Neural progenitor cell (in vitro differentiated cells): ENCODE results near the gene COTL1. TPM values are rescaled to one million over a fixed set of nuclear protein-coding genes. Genes with fewer than 3 reads are reported as not detected.

Experiments used
- DNase-seq: peaks from one replicate; pipeline ENCODE4 v3.0.0-alpha.2; 2016; ENCODE audit warnings: low spot score
- H2AFZ ChIP-seq: fragments of 200-600 bp; sonication (generic); replicated peaks from 2 replicates; pipeline ENCODE4 v1.6.1; 2016; ENCODE audit warnings: antibody characterized with exemption
- H3F3A ChIP-seq: fragments of 200-600 bp; sonication (generic); 2 replicates; pipeline ENCODE4 v1.6.1; 2016; ENCODE audit warnings: antibody characterized with exemption, low read depth
- H3K27ac ChIP-seq: fragments of 200-600 bp; sonication (generic); 2 replicates; pipeline ENCODE4 v1.5.1; 2016; ENCODE audit warnings: mild to moderate bottlenecking
- H3K27me3 ChIP-seq: fragments of 200-600 bp; sonication (generic); 2 replicates; pipeline ENCODE4 v1.6.1; 2016; ENCODE audit warnings: mild to moderate bottlenecking, moderate library complexity
- H3K36me3 ChIP-seq: fragments of 200-600 bp; sonication (generic); 2 replicates; pipeline ENCODE4 v1.5.1; 2016
- H3K4me1 ChIP-seq: fragments of 200-600 bp; sonication (generic); 2 replicates; pipeline ENCODE4 v1.6.1; 2016; ENCODE audit warnings: mixed run types
- H3K4me2 ChIP-seq: fragments of 200-600 bp; sonication (generic); 2 replicates; pipeline ENCODE4 v1.6.1; 2016
- H3K4me3 ChIP-seq: fragments of 200-600 bp; sonication (generic); 2 replicates; pipeline ENCODE4 v1.5.1; 2016
- H3K79me2 ChIP-seq: fragments of 200-600 bp; sonication (generic); 2 replicates; pipeline ENCODE4 v1.6.1; 2016; ENCODE audit warnings: low read depth
- H3K9ac ChIP-seq: fragments of 200-600 bp; sonication (generic); 2 replicates; pipeline ENCODE4 v1.6.1; 2016
- H3K9me3 ChIP-seq: fragments of 200-600 bp; sonication (generic); 2 replicates; pipeline ENCODE4 v1.5.1; 2016; ENCODE audit warnings: low read depth
- H4K20me1 ChIP-seq: fragments of 200-600 bp; sonication (generic); 2 replicates; pipeline ENCODE4 v1.6.1; 2016; ENCODE audit warnings: low read depth
- H3K27ac Mint-ChIP-seq: 3 replicates; pipeline ENCODE4 v1.8.0; 2021; ENCODE audit warnings: mixed read lengths
- H3K27me3 Mint-ChIP-seq: 2 replicates; pipeline ENCODE4 v1.8.0; 2022; ENCODE audit warnings: low read depth, mild to moderate bottlenecking, inconsistent platforms, moderate library complexity, mixed read lengths; ENCODE audit not compliant: insufficient read depth
- H3K36me3 Mint-ChIP-seq: 3 replicates; pipeline ENCODE4 v1.8.0; 2021; ENCODE audit warnings: mixed read lengths
- H3K4me1 Mint-ChIP-seq: 3 replicates; pipeline ENCODE4 v1.8.0; 2021; ENCODE audit warnings: mixed read lengths
- H3K4me3 Mint-ChIP-seq: 3 replicates; pipeline ENCODE4 v1.8.0; 2021; ENCODE audit warnings: mild to moderate bottlenecking, moderate library complexity, mixed read lengths
- H3K9me3 Mint-ChIP-seq: 3 replicates; pipeline ENCODE4 v1.8.0; 2020; ENCODE audit warnings: mixed read lengths
- CTCF ChIP-seq: fragments of 200-600 bp; sonication (generic); IDR thresholded peaks from 2 replicates; pipeline ENCODE4 v1.5.1; 2017; ENCODE audit warnings: antibody characterized with exemption, mild to moderate bottlenecking
- EZH2 ChIP-seq: fragments of 200-600 bp; sonication (generic); IDR thresholded peaks from 2 replicates; pipeline ENCODE4 v1.6.1; 2017; ENCODE audit warnings: antibody characterized with exemption, mild to moderate bottlenecking, moderate library complexity
- EZH2phosphoT487 ChIP-seq: fragments of 200-600 bp; sonication (generic); IDR thresholded peaks from 2 replicates; pipeline ENCODE4 v1.6.1; 2017; ENCODE audit warnings: antibody characterized with exemption
- total RNA-seq: library from RNA; depleted of rRNA; stranded (reverse); fragments of >200 nt; gene quantifications from 2 replicates; pipeline ENCODE4 v1.2.3, GENCODE V29; 2015; ENCODE audit warnings: low replicate concordance

COTL1 gene
- total RNA-seq, 1 donor from 2014 or later: 46.9 TPM

GRCh38 chr16:84547546-84548061 lies 70.3 kb downstream of the COTL1 start:
- no peaks in the 10 kb centered on the region for H3K27me3 ChIP-seq
- H3K4me3 ChIP-seq: no peak overlapping the region
- peak; percentile 70 for DNase-seq
- no peaks in the 10 kb centered on the region for H3K79me2 ChIP-seq
- H3K9me3 ChIP-seq: no peaks in the 10 kb centered on the region
- H3F3A ChIP-seq: peaks cover 30% of the 10 kb centered on the region
- H3K36me3 Mint-ChIP-seq: no peaks in the 10 kb centered on the region
- H3K4me2 ChIP-seq: peak overlapping the region; percentile 56
- no peak overlapping the region for H3K9ac ChIP-seq
- TF ChIP-seq EZH2: no peak
- no peak for TF ChIP-seq EZH2phosphoT487
- no peak for TF ChIP-seq CTCF
- peaks cover 67% of the 10 kb centered on the region for H3K4me1 Mint-ChIP-seq
- no peak overlapping the region for H3K4me3 Mint-ChIP-seq
- H3K4me1 ChIP-seq: peaks cover 32% of the 10 kb centered on the region
- H3K36me3 ChIP-seq: no peaks in the 10 kb centered on the region
- H2AFZ ChIP-seq: no peak overlapping the region
- no peaks in the 10 kb centered on the region for H4K20me1 ChIP-seq
- peak overlapping the region; percentile 32 for H3K27ac ChIP-seq
- peaks cover 9% of the 10 kb centered on the region for H3K27me3 Mint-ChIP-seq
- H3K9me3 Mint-ChIP-seq: peaks cover 2% of the 10 kb centered on the region
- H3K27ac Mint-ChIP-seq: peak overlapping the region; percentile 90

DNA sequence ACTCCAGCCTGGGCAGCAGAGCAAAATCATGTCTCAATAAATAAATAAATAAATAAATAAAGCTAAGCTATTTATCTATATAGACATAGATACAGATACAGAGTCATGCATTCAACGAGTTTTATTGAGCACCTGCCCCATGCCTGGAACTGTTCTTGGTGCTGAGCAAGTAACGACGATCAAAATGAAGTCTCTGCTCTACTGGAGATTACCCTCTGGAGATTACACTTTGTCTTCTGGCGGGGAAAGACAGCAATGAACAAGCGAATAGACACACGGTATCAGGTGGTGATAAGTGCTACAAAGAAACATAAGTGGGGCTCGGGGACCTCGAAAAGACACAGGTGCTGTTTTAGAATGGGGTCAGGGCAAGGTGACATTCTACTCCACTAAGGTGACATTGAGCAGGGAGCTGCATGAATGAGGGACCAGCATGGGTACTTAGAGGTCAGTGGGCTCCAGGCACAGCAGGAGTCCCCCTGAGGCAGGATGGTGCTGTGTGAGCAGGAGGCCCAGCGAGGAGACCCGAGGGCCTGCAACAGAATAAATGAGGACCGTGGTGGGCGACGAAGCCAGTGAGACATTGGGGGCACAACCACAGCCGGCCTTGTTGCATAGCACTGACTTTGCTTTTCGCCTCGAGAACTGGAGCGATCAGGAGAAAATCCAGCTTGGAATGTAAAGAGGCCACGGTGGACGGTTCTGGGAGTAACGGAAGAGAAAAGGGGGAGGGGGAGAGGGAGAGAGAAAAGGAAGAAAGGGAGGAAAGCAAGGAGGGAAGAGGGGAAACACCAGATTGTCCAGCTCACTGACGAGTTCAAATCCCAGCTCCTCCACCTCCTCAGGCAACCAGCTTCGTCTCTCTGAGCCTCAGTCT lies 71.0 kb downstream of the COTL1 start:
- Histone ChIP-seq H3K4me2 (peak overlapping the region; percentile 56), H3K4me3 (no peak overlapping the region), H2AFZ (no peak overlapping the region), H3K9me3 (no peaks in the 10 kb centered on the region), H3K4me1 (peaks cover 32% of the 10 kb centered on the region), H3K36me3 (no peaks in the 10 kb centered on the region), H3K9ac (no peak overlapping the region), H4K20me1 (no peaks in the 10 kb centered on the region), H3K27ac (peak overlapping the region; percentile 32), H3K79me2 (no peaks in the 10 kb centered on the region), H3F3A (peaks cover 36% of the 10 kb centered on the region), H3K27me3 (no peaks in the 10 kb centered on the region)
- peak overlapping the region; percentile 90 for H3K27ac Mint-ChIP-seq
- no peaks in the 10 kb centered on the region for H3K36me3 Mint-ChIP-seq
- H3K9me3 Mint-ChIP-seq: peaks cover 2% of the 10 kb centered on the region
- no peak overlapping the region for H3K4me3 Mint-ChIP-seq
- peaks cover 66% of the 10 kb centered on the region for H3K4me1 Mint-ChIP-seq
- peak; percentile 63 for DNase-seq
- TF ChIP-seq EZH2phosphoT487: no peak
- TF ChIP-seq CTCF: no peak
- TF ChIP-seq EZH2: no peak
- H3K27me3 Mint-ChIP-seq: peaks cover 7% of the 10 kb centered on the region

- no peak overlapping the region for H3K4me3 ChIP-seq
- peaks cover 36% of the 10 kb centered on the region for H3F3A ChIP-seq
- no peaks in the 10 kb centered on the region for H4K20me1 ChIP-seq
- no peak overlapping the region for H2AFZ ChIP-seq
- no peaks in the 10 kb centered on the region for H3K27me3 ChIP-seq
- no peak overlapping the region for H3K9ac ChIP-seq
- no peaks in the 10 kb centered on the region for H3K9me3 ChIP-seq
- no peak for DNase-seq
- H3K36me3 ChIP-seq: no peaks in the 10 kb centered on the region
- H3K4me1 ChIP-seq: peaks cover 32% of the 10 kb centered on the region
- Mint-ChIP-seq H3K27me3 (peaks cover 6% of the 10 kb centered on the region), H3K4me1 (peaks cover 67% of the 10 kb centered on the region), H3K36me3 (no peaks in the 10 kb centered on the region), H3K4me3 (no peak overlapping the region), H3K27ac (peak overlapping the region; percentile 54), H3K9me3 (peaks cover 2% of the 10 kb centered on the region)
- H3K79me2 ChIP-seq: no peaks in the 10 kb centered on the region
- no peak overlapping the region for H3K4me2 ChIP-seq
- TF ChIP-seq EZH2phosphoT487 (no peak), CTCF (no peak), EZH2 (no peak)
- no peak overlapping the region for H3K27ac ChIP-seq
Observed at GRCh38 chr16:84545114-84545737, 72.7 kb downstream of the COTL1 start.
